Measurements from ENCODE around the gene MTREX.

DNA sequence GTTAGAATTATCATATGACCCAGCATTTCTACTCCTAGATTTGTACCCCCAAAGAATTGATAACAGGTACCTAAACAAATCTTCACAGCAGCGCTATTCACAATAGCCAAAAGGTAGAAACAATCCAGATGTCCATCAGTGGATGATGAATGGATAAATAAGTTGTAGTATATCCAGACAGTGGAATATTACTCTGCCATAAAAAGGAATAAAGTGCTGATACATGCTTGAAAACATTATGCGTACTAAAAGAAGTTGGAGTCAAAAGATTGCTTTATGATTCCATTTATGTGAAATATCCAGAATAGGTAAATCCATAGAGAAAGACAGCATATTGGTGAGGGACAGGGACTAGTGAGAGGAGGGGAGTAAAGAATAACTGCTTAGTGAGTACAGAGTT lies 26.0 kb downstream of the MTREX start:
- TF ChIP-seq, protein P1, sequence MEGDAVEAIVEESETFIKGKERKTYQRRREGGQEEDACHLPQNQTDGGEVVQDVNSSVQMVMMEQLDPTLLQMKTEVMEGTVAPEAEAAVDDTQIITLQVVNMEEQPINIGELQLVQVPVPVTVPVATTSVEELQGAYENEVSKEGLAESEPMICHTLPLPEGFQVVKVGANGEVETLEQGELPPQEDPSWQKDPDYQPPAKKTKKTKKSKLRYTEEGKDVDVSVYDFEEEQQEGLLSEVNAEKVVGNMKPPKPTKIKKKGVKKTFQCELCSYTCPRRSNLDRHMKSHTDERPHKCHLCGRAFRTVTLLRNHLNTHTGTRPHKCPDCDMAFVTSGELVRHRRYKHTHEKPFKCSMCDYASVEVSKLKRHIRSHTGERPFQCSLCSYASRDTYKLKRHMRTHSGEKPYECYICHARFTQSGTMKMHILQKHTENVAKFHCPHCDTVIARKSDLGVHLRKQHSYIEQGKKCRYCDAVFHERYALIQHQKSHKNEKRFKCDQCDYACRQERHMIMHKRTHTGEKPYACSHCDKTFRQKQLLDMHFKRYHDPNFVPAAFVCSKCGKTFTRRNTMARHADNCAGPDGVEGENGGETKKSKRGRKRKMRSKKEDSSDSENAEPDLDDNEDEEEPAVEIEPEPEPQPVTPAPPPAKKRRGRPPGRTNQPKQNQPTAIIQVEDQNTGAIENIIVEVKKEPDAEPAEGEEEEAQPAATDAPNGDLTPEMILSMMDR (conservative IDR thresholded peaks at IDR 0.05), result no peak
- TF ChIP-seq ZFX (IDR thresholded peaks at IDR 0.05), result no peak

Data from C4-2B (cell line).